HEK293T (cell line): Measurements from ENCODE around the gene SLC6A17.
A peak's percentile ranks its signal among the peaks of the same experiment; 100 is the strongest.

ENCODE experiments used
- ARNT ChIP-seq: fragments of 450-650 bp; IDR thresholded peaks from 2 replicates; pipeline ENCODE4 v1.6.1; 2017; ENCODE audit warnings: mild to moderate bottlenecking
- BHLHE40 ChIP-seq: fragments of 450-650 bp; IDR thresholded peaks from 2 replicates; pipeline ENCODE4 v1.6.1; 2016; ENCODE audit warnings: mild to moderate bottlenecking, moderate library complexity, borderline replicate concordance
- CTBP1 ChIP-seq: fragments of 450-650 bp; IDR thresholded peaks from 2 replicates; pipeline ENCODE4 v1.6.1; 2016; ENCODE audit warnings: borderline replicate concordance
- ELF4 ChIP-seq: fragments of 450-650 bp; IDR thresholded peaks from 2 replicates; pipeline ENCODE4 v1.6.1; 2017; ENCODE audit warnings: antibody characterized with exemption
- FOXA1 ChIP-seq: fragments of 450-650 bp; IDR thresholded peaks from 2 replicates; pipeline ENCODE4 v1.6.1; 2016; ENCODE audit warnings: mild to moderate bottlenecking
- FOXK2 ChIP-seq: fragments of 450-650 bp; IDR thresholded peaks from 2 replicates; pipeline ENCODE4 v1.6.1; 2016; ENCODE audit warnings: mild to moderate bottlenecking
- HDGF ChIP-seq: fragments of 450-650 bp; IDR thresholded peaks from 2 replicates; pipeline ENCODE4 v1.6.1; 2017; ENCODE audit warnings: antibody characterized with exemption, borderline replicate concordance
- L3MBTL2 ChIP-seq: fragments of 450-650 bp; conservative IDR thresholded peaks from 2 replicates; pipeline ENCODE4 v1.6.1; 2016; ENCODE audit warnings: mild to moderate bottlenecking
- LEF1 ChIP-seq: fragments of 450-650 bp; IDR thresholded peaks from 2 replicates; pipeline ENCODE4 v1.6.1; 2017; ENCODE audit warnings: mild to moderate bottlenecking, borderline replicate concordance
- NFRKB ChIP-seq: fragments of 450-650 bp; IDR thresholded peaks from 2 replicates; pipeline ENCODE4 v1.6.1; 2016; ENCODE audit warnings: mild to moderate bottlenecking, moderate library complexity
- SP1 ChIP-seq: fragments of 450-650 bp; IDR thresholded peaks from 2 replicates; pipeline ENCODE4 v1.6.1; 2017
- SUZ12 ChIP-seq: fragments of 450-650 bp; IDR thresholded peaks from 2 replicates; pipeline ENCODE4 v1.6.1; 2016; ENCODE audit warnings: mild to moderate bottlenecking
- TARDBP ChIP-seq: fragments of 450-650 bp; IDR thresholded peaks from 2 replicates; pipeline ENCODE4 v1.6.1; 2016
- ZNF384 ChIP-seq: fragments of 450-650 bp; IDR thresholded peaks from 2 replicates; pipeline ENCODE4 v1.6.1; 2016

DNA sequence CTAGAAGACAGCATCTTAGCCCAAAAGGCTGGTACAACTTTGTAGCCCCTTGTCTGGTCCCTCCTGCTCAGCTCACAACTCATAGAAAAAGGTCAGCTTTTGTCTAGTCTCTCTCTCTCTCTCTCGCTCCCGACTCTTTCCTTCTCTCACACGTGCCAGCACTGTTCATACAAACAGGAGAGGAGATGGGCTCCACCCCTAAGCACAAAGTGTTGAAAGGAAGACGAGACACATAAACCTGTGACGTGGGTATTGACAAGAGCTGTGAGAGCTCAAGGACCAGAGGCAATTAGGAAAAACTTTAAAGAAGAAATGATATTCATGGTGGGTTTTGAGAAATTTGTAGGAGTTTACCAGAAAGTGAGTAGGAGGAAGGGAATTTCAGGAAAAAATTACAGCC lies 36.3 kb downstream of the SLC6A17 start:
- TF ChIP-seq SP1 (no peak), HDGF (no peak), NFRKB (no peak), L3MBTL2 (peak; percentile 31; the same call in 1 of the 2 replicates), FOXK2 (no peak), BHLHE40 (no peak), TARDBP (no peak), FOXA1 (no peak), LEF1 (no peak), ELF4 (no peak), ZNF384 (no peak), CTBP1 (no peak), ARNT (no peak), SUZ12 (no peak)
